NCI-H2107 treated with DMSO at 0.1 percent for 48 hours (cell line): ENCODE data around the gene CCDC141.
A peak's percentile ranks its signal among the peaks of the same experiment; 100 is the strongest.
"Not testable (repeated sequence)": the region's sequence is repeated elsewhere in the genome, so short reads cannot be mapped to it uniquely, and the experiment has no call there.

Source experiments
- DNase-seq: peaks from one replicate; lab custom pipeline; 2025; ENCODE audit not compliant: unreplicated experiment; lab: John Stamatoyannopoulos, UW

CCDC141 gene

GRCh38 chr2:179045602-179046001 lies 4.3 kb downstream of the CCDC141 start:
- DNase-seq, result not testable (repeated sequence)

DNA sequence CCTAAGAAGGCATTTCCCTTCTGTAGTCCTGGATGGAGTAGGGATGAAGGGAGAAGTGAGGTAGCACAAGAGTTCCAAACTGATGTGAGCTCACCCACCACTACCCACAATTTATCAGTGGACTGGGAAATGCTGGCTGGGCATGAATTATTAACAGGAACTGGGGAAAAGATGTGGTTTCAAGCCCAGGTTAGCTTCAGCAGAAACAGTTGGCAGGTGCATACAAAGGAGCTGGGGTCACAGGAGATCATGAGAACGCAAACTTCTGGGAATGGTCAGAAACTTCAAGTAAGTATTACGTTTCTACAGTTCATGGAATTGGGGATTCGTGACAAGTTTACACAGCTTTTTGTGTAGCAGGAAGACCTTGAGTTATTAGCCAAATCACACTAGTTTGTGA lies 5.4 kb downstream of the CCDC141 start:
- DNase-seq, result no peak

GRCh38 chr2:179037807-179038206 lies 12.1 kb downstream of the CCDC141 start:
- DNase-seq, result no peak

DNA sequence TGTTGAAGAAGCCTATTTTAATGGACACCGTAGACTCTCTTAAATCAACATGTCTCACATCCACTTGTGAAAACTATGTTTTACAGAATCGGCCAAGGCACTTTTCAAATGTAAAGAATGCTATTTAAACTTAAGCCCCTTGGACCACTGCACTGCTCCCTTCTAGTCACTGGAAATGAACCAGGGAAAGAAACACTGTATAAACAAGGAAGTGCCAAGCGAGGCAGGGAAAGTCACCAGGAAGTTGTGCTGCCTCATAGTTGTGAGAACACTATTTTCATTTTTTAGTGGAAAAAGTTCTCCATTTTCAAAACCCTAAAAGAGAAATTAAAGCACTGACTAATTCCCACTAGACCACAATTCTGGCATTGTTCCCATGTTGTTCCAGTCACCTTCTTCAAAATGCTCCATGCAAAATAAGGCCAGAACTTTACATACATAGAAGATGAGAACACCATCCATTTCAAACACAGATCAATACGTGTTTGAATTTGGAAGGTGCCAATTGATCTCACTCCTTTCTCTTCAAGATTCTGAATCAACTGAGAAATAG lies 13.5 kb downstream of the CCDC141 start:
- DNase-seq, result no peak

DNA sequence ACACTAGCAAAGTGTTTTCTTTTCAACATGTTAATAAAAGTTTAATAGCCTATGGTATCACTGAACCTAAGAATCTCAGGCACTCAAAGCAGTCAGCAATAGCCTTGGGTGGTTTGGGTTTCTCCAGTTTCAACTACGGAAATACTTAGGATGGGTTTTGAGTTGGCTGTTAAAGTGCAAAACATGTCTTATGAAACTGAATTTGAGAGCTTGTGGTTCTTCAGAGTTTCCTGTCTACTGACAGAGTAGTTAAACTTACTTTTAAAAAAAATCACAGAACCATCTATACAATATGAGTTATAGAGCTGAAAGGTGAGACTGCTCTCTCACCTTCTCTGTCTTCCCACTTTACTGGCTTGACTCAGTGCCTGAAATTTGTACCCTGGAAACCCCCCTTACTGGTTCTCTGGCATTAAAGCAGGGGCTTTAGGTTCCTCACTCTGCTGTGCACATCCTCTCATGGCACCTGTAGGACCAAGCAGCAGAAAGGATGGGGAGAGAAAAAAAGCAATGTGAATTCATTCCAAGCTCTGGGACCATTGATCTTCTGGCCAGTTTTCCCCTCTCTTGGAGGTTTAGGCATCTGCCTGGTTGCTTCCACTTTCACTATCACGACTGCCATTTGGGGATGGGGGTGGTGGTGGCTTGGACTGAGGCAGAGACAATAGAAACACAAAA lies 18.1 kb downstream of the CCDC141 start:
- no peak for DNase-seq

DNA sequence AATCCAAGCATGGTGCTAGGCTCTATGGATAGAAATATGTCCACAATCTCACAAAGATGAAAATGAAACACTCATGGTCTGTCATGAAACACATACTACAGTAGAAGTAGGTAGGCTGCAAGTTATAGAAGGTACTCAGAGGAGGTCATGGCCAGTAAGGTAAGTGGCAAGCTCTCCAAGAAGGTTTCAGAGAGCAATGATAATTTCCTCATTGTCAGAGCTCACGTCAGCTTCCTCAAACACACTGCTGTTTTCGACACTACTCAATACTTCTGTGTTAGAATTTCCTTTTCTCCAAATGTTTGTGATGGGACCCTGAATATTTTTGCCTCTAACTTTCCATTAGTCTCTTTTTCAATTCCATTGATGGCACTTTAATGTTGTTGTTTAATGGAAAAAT lies 25.5 kb downstream of the CCDC141 start:
- DNase-seq, result no peak

DNA sequence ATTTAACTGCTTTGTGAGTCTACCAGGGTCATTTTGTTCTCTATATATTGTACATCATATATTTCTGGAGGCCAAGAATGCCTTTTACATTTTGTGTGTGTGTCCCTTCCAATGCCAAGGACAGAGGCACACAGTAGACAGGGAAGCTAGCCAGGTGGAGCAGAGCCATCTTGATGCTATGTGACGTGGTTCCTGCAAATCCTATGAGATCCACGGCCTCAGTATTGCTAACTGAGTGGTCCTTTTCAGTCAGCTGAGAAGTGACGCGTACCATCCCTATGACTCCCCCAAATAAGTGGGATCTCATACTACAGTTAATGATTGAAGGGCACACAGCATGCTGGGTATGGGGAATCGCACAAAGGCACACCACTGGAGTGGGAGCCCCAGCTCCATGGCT lies 27.3 kb downstream of the CCDC141 start:
- no peak for DNase-seq

GRCh38 chr2:179021258-179021657 lies 28.7 kb downstream of the CCDC141 start:
- DNase-seq, result no peak

DNA sequence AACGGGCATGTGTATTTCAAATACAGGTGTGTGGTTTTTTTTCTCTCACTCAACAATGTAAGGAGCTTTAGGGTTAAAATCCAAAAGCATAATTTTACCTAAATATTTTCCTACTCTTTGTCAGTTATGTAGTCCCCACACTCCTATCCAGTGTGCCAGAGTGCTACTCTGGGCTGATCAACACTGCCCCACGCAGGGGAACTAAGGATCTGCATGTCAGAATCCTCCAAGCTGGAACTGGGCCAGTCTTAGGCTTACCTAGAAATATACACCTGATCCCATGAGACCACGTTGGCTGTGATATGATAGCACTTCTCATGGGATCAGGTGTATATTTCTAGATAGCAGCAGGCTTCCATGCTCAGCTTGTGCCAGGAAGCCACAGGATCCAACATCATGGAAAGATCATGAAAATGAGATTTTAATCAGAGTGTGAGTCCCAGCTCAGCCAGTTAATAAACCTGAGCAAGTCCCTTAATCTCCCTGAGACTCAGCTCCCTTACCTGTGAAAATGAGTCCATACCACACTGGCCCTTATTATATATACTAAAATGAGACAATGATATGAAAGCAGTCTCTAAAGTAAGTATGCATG lies 29.7 kb downstream of the CCDC141 start:
- DNase-seq, result peak; percentile 79

- no peak for DNase-seq
Measured at GRCh38 chr2:179019260-179019659, 30.7 kb downstream of the CCDC141 start.

DNA sequence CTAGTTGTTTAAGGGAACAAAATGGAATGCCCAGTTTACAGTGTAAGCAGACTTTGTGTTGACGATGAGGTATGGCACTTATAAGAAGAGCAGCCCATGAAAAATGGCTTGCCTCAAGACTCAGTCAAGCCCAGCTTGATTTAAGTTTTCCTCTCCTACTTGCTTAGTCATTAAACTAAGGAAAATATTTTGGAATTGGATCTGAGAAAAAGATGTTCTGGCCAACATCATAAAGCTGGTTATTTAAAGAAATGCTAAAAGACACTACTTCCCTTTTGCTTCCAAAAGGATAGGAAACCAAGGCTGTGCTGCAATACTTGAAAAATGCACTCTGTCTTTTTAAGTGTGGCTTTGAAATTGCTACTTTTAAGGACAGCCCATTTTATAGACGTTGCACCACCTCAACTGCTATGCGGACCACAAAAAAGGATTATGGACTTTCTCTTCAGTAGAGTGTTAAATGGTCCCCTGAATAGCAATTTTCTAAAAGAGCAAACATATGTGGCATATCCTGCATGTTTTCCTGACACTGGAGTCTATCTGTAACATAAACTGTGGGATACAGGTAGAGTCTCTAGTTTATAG lies 32.1 kb downstream of the CCDC141 start:
- DNase-seq, result no peak

GRCh38 chr2:179014189-179014588 lies 35.7 kb downstream of the CCDC141 start:
- not testable (repeated sequence) for DNase-seq

GRCh38 chr2:179005976-179006375 lies 44.0 kb downstream of the CCDC141 start:
- DNase-seq, result no peak

GRCh38 chr2:178999476-178999875 lies 50.5 kb downstream of the CCDC141 start:
- no peak for DNase-seq

GRCh38 chr2:178998539-178998938 lies 51.4 kb downstream of the CCDC141 start:
- DNase-seq, result no peak

- DNase-seq, result no peak
Measured at GRCh38 chr2:178997477-178997876, 52.5 kb downstream of the CCDC141 start.

- no peak for DNase-seq
Measured at GRCh38 chr2:178997067-178997466, 52.9 kb downstream of the CCDC141 start.

GRCh38 chr2:178994264-178994663 lies 55.7 kb downstream of the CCDC141 start:
- DNase-seq, result no peak

DNA sequence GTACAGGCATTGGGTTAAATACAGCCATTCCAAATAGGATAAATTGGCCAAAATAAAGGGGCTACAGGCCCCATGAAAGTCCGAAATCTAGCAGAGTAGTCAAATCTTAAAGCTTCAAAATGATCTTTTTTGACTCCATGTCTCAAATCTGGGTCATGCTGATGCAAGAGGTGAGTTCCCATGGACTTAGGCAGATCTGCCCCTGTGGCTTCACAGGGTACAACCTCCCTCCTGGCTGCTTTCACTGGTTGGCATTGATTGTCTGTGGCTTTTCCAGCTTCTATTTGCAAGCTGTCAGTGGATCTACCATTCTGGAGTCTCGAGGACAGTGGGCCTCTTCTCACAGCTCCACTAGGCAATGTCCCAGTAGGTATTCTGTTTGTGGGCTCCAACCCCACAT lies 56.1 kb downstream of the CCDC141 start:
- no peak for DNase-seq

- DNase-seq, result not testable (repeated sequence)
Measured at GRCh38 chr2:178992719-178993118, 57.2 kb downstream of the CCDC141 start.

DNA sequence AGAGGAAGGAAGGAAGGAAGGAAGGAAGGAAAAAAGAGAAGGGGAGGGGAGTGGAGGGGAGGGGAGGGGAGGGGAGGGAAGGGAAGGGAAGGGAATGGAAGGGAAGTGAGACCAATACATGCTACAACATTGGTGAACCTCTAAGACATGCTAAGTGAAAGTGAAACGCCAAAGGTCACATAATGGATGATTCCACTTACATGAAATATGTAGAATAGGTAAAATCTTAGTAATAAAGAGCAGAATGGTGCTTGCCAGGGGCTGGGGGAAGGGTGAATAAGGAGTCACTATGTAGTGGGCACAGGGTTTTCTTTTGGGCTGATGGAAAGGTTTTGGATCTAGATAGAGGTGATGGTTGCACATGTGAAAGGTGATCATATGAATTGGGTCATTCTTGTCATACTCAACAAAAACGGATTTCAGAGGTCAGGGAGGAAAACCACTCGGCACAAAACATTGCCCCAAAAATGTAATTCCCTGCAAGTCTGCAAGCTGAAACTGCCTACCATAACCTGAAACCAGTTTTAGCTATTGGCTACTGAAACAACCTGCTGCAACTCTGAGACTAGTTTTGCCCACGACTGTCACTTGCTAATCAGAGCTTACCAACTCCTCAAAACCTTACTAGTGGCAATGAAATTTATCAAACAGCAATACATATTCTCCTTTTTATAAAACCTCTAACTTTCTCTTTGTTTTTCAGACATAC lies 59.2 kb downstream of the CCDC141 start:
- no peak for DNase-seq

- DNase-seq, result not testable (repeated sequence)
Measured at GRCh38 chr2:178989424-178989823, 60.5 kb downstream of the CCDC141 start.
